NB4 (cell line): ENCODE data around the gene NPAS3.

Experiments used
- CTCF ChIP-seq: IDR thresholded peaks from one replicate; pipeline ENCODE4 v1.5.1; 2012; ENCODE audit warnings: low read depth, low read length
- MYC ChIP-seq: IDR thresholded peaks from 2 replicates; pipeline ENCODE4 v1.6.1; 2011; ENCODE audit warnings: low read depth, low read length
- POLR2A ChIP-seq: IDR thresholded peaks from 2 replicates; pipeline ENCODE4 v1.6.1; 2011; ENCODE audit warnings: mild to moderate bottlenecking; ENCODE audit not compliant: insufficient read length; ENCODE audit errors: extremely low read depth
- TF ChIP-seq, protein P1 (sequence below): IDR thresholded peaks from 2 replicates; pipeline ENCODE4 v1.6.1; 2011; ENCODE audit warnings: low read depth, low read length

GRCh38 chr14:33773205-33774030 is 834.7 kb downstream of the NPAS3 start:
- TF ChIP-seq CTCF: no peak
- no peak for TF ChIP-seq POLR2A
- TF ChIP-seq MYC: no peak
- TF ChIP-seq, protein P1, sequence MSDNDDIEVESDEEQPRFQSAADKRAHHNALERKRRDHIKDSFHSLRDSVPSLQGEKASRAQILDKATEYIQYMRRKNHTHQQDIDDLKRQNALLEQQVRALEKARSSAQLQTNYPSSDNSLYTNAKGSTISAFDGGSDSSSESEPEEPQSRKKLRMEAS: no peak
